ENCODE measurements around the gene TNRC6B.

DNA sequence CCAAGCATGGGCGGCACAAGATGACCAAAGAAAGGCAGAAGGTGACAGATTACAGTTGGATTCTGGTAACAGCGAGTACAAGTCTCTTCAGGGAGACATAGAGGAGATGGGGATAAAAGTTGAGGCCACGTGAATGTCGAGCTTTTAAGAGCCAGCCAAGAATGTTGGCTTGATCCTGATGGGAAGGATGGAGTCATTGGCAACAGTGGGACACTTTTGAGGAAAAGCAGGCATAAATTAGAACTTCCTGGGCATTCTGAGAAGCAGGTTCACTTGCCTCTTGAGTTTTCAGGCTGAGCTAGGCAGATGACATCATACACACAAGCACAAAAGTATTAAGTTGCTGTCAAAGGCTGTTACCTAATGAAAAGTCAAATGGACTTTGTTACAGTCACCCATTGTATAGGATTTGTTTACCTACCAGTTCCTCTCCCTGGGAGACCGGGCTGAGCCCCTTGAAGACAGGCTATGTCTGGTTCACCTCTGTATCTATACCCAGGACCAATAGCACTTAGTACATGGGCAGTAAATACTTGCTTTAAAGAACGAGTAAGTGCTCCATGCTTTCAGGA is 41.1 kb downstream of the TNRC6B start:
- TF ChIP-seq, protein P1, sequence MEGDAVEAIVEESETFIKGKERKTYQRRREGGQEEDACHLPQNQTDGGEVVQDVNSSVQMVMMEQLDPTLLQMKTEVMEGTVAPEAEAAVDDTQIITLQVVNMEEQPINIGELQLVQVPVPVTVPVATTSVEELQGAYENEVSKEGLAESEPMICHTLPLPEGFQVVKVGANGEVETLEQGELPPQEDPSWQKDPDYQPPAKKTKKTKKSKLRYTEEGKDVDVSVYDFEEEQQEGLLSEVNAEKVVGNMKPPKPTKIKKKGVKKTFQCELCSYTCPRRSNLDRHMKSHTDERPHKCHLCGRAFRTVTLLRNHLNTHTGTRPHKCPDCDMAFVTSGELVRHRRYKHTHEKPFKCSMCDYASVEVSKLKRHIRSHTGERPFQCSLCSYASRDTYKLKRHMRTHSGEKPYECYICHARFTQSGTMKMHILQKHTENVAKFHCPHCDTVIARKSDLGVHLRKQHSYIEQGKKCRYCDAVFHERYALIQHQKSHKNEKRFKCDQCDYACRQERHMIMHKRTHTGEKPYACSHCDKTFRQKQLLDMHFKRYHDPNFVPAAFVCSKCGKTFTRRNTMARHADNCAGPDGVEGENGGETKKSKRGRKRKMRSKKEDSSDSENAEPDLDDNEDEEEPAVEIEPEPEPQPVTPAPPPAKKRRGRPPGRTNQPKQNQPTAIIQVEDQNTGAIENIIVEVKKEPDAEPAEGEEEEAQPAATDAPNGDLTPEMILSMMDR (IDR thresholded peaks at IDR 0.05): no peak
- TF ChIP-seq POLR2A (IDR thresholded peaks at IDR 0.05): no peak
